Measurements from ENCODE around the gene SPATA31D1. TPM values are rescaled to one million over a fixed set of nuclear protein-coding genes. Genes with fewer than 3 reads are reported as not detected.

SPATA31D1 gene
- total RNA-seq, 1 experiment from 2014 or later = not detected

- H3K79me2 ChIP-seq (ENCODE audit: low read length) = no peaks in the 10 kb centered on the region
- H3K27me3 ChIP-seq (ENCODE audit: low read length) = no peaks in the 10 kb centered on the region
- no peak overlapping the region for H3K4me2 ChIP-seq (ENCODE audit: low read depth, low read length, poor library complexity, severe bottlenecking)
- no peak overlapping the region for H2AFZ ChIP-seq (ENCODE audit: low read length)
- peaks cover 23% of the 10 kb centered on the region for H3K9me3 ChIP-seq (ENCODE audit: low read length)
- no peaks in the 10 kb centered on the region for H3K4me1 ChIP-seq (ENCODE audit: low read length)
- H4K20me1 ChIP-seq (ENCODE audit: insufficient read depth, low read depth, low read length) = no peaks in the 10 kb centered on the region
- H3K4me3 ChIP-seq (ENCODE audit: low read length) = no peak overlapping the region
- no peaks in the 10 kb centered on the region for H3K36me3 ChIP-seq (ENCODE audit: insufficient read depth, low read length)
- DNase-seq = no peak
- no peak overlapping the region for H3K9ac ChIP-seq (ENCODE audit: low read length)
- H3K9me2 ChIP-seq (replicated peaks; ENCODE audit: insufficient read depth, low read length) = no peaks in the 10 kb centered on the region
- no peak overlapping the region for H3K27ac ChIP-seq (ENCODE audit: low read length)
These were observed 43.1 kb downstream of the SPATA31D1 start for GRCh38 chr9:82031538-82032280.

- Histone ChIP-seq H3K4me1 (ENCODE audit: low read length) (no peaks in the 10 kb centered on the region), H3K27ac (ENCODE audit: low read length) (no peak overlapping the region), H3K9me3 (ENCODE audit: low read length) (peaks cover 21% of the 10 kb centered on the region), H2AFZ (ENCODE audit: low read length) (no peak overlapping the region), H3K4me2 (ENCODE audit: low read depth, low read length, poor library complexity, severe bottlenecking) (no peak overlapping the region), H3K9ac (ENCODE audit: low read length) (no peak overlapping the region), H3K9me2 (replicated peaks; ENCODE audit: insufficient read depth, low read length) (no peaks in the 10 kb centered on the region), H3K79me2 (ENCODE audit: low read length) (no peaks in the 10 kb centered on the region), H4K20me1 (ENCODE audit: insufficient read depth, low read depth, low read length) (no peaks in the 10 kb centered on the region), H3K27me3 (ENCODE audit: low read length) (no peaks in the 10 kb centered on the region), H3K4me3 (ENCODE audit: low read length) (no peak overlapping the region), H3K36me3 (ENCODE audit: insufficient read depth, low read length) (no peaks in the 10 kb centered on the region)
- no peak for DNase-seq
These were observed 46.6 kb downstream of the SPATA31D1 start for GRCh38 chr9:82034956-82035731.

GRCh38 chr9:82036086-82036485 lies 47.5 kb downstream of the SPATA31D1 start:
- no peaks in the 10 kb centered on the region for H3K36me3 ChIP-seq (ENCODE audit: insufficient read depth, low read length)
- H3K27ac ChIP-seq (ENCODE audit: low read length) = no peak overlapping the region
- H3K27me3 ChIP-seq (ENCODE audit: low read length) = no peaks in the 10 kb centered on the region

GRCh38 chr9:82037126-82037525 lies 48.6 kb downstream of the SPATA31D1 start:
- Histone ChIP-seq H3K4me2 (ENCODE audit: low read depth, low read length, poor library complexity, severe bottlenecking) (no peak overlapping the region), H3K4me3 (ENCODE audit: low read length) (no peak overlapping the region), H3K4me1 (ENCODE audit: low read length) (no peaks in the 10 kb centered on the region), H3K27me3 (ENCODE audit: low read length) (no peaks in the 10 kb centered on the region), H3K9ac (ENCODE audit: low read length) (no peak overlapping the region), H4K20me1 (ENCODE audit: insufficient read depth, low read depth, low read length) (no peaks in the 10 kb centered on the region), H3K9me3 (ENCODE audit: low read length) (peaks cover 16% of the 10 kb centered on the region), H3K9me2 (replicated peaks; ENCODE audit: insufficient read depth, low read length) (no peaks in the 10 kb centered on the region), H3K27ac (ENCODE audit: low read length) (no peak overlapping the region), H3K79me2 (ENCODE audit: low read length) (no peaks in the 10 kb centered on the region), H2AFZ (ENCODE audit: low read length) (no peak overlapping the region), H3K36me3 (ENCODE audit: insufficient read depth, low read length) (no peaks in the 10 kb centered on the region)
- no peak for DNase-seq

More at GRCh38 chr9:82036086-82036485, 47.5 kb downstream of the SPATA31D1 start:
- H3K4me3 ChIP-seq (ENCODE audit: low read length) = no peak overlapping the region
- no peak overlapping the region for H3K9ac ChIP-seq (ENCODE audit: low read length)
- H3K9me2 ChIP-seq (replicated peaks; ENCODE audit: insufficient read depth, low read length) = no peaks in the 10 kb centered on the region
- no peak overlapping the region for H2AFZ ChIP-seq (ENCODE audit: low read length)
- no peaks in the 10 kb centered on the region for H3K79me2 ChIP-seq (ENCODE audit: low read length)
- H3K9me3 ChIP-seq (ENCODE audit: low read length) = peaks cover 17% of the 10 kb centered on the region
- H3K4me2 ChIP-seq (ENCODE audit: low read depth, low read length, poor library complexity, severe bottlenecking) = no peak overlapping the region
- H4K20me1 ChIP-seq (ENCODE audit: insufficient read depth, low read depth, low read length) = no peaks in the 10 kb centered on the region
- no peak for DNase-seq
- no peaks in the 10 kb centered on the region for H3K4me1 ChIP-seq (ENCODE audit: low read length)

GRCh38 chr9:82038897-82039296 lies 50.3 kb downstream of the SPATA31D1 start:
- H3K4me3 ChIP-seq (ENCODE audit: low read length) = no peak overlapping the region
- H3K27me3 ChIP-seq (ENCODE audit: low read length) = no peaks in the 10 kb centered on the region
- H3K4me1 ChIP-seq (ENCODE audit: low read length) = no peaks in the 10 kb centered on the region
- H3K27ac ChIP-seq (ENCODE audit: low read length) = no peak overlapping the region
- H3K4me2 ChIP-seq (ENCODE audit: low read depth, low read length, poor library complexity, severe bottlenecking) = no peak overlapping the region
- H3K79me2 ChIP-seq (ENCODE audit: low read length) = no peaks in the 10 kb centered on the region
- H3K9ac ChIP-seq (ENCODE audit: low read length) = no peak overlapping the region
- H3K36me3 ChIP-seq (ENCODE audit: insufficient read depth, low read length) = no peaks in the 10 kb centered on the region
- no peak overlapping the region for H2AFZ ChIP-seq (ENCODE audit: low read length)
- no peak for DNase-seq
- H3K9me2 ChIP-seq (replicated peaks; ENCODE audit: insufficient read depth, low read length) = no peaks in the 10 kb centered on the region
- no peaks in the 10 kb centered on the region for H4K20me1 ChIP-seq (ENCODE audit: insufficient read depth, low read depth, low read length)
- peaks cover 21% of the 10 kb centered on the region for H3K9me3 ChIP-seq (ENCODE audit: low read length)

Other genes starting within 250 kb of the SPATA31D1 start
- not detected in 2 replicates for gene SPATA31D4, start 60.3 kb upstream of the SPATA31D1 start, total RNA-seq (2014; rRNA removed; shearing (Covaris generic); ENCODE audit: low replicate concordance)
- gene SPATA31D3, start 45.3 kb upstream of the SPATA31D1 start, total RNA-seq (2014; rRNA removed; shearing (Covaris generic); ENCODE audit: low replicate concordance) = not detected in 2 replicates